Uterus (tissue), 2 donors: Measurements from ENCODE around the gene ACTR6.

Experiments used
- CTCF ChIP-seq, 4 experiments: fragments of 200-600 bp in 2 of 4; fragments of 450-650 bp in 2 of 4; sonication (generic) in 2 of 4; IDR thresholded peaks; one replicate each; pipeline ENCODE4 v1.5.1; 2016 to 2019; ENCODE audit warnings: antibody characterized with exemption in 4 of 4, mild to moderate bottlenecking in 2 of 4, moderate library complexity in 1 of 4
- POLR2A ChIP-seq, 2 donors: fragments of 450-650 bp; IDR thresholded peaks; one replicate each; pipeline ENCODE4 v1.6.1; 2016; ENCODE audit warnings: antibody characterized with exemption in 2 of 2, mild to moderate bottlenecking in 1 of 2, moderate library complexity in 1 of 2

GRCh38 chr12:100258127-100258526, 57.5 kb downstream of the ACTR6 start:
- TF ChIP-seq POLR2A (IDR thresholded peaks at IDR 0.05) (no peak), CTCF (IDR thresholded peaks at IDR 0.05) (no peak)
